ENCODE results near the gene ATP8A1.

ATP8A1 gene

GRCh38 chr4:42649870-42650269 is 7.0 kb downstream of the ATP8A1 start:
- DNase-seq (ENCODE audit: low spot score), result no peak

- no peak for DNase-seq (ENCODE audit: low spot score)
These were observed 9.8 kb downstream of the ATP8A1 start for GRCh38 chr4:42646999-42647541.

- DNase-seq (ENCODE audit: low spot score), result no peak
These were observed 10.7 kb downstream of the ATP8A1 start for GRCh38 chr4:42646013-42646784.

GRCh38 chr4:42644897-42645296 is 12.0 kb downstream of the ATP8A1 start:
- no peak for DNase-seq (ENCODE audit: low spot score)

GRCh38 chr4:42643685-42644084 is 13.2 kb downstream of the ATP8A1 start:
- no peak for DNase-seq (ENCODE audit: low spot score)

GRCh38 chr4:42642845-42643615 is 13.9 kb downstream of the ATP8A1 start:
- no peak for DNase-seq (ENCODE audit: low spot score)

GRCh38 chr4:42642101-42642797 is 14.7 kb downstream of the ATP8A1 start:
- no peak for DNase-seq (ENCODE audit: low spot score)

GRCh38 chr4:42641656-42642055 is 15.2 kb downstream of the ATP8A1 start:
- DNase-seq (ENCODE audit: low spot score), result no peak

GRCh38 chr4:42641161-42641560 is 15.7 kb downstream of the ATP8A1 start:
- no peak for DNase-seq (ENCODE audit: low spot score)

- no peak for DNase-seq (ENCODE audit: low spot score)
These were observed 16.3 kb downstream of the ATP8A1 start for GRCh38 chr4:42640613-42641012.

GRCh38 chr4:42638993-42639392 is 17.9 kb downstream of the ATP8A1 start:
- DNase-seq (ENCODE audit: low spot score), result no peak

- DNase-seq (ENCODE audit: low spot score), result no peak
These were observed 18.6 kb downstream of the ATP8A1 start for GRCh38 chr4:42638321-42638720.

- no peak for DNase-seq (ENCODE audit: low spot score)
These were observed 19.0 kb downstream of the ATP8A1 start for GRCh38 chr4:42637867-42638266.

- DNase-seq (ENCODE audit: low spot score), result no peak
These were observed 19.8 kb downstream of the ATP8A1 start for GRCh38 chr4:42637104-42637503.

GRCh38 chr4:42636645-42636949 is 20.3 kb downstream of the ATP8A1 start:
- no peak for DNase-seq (ENCODE audit: low spot score)

GRCh38 chr4:42633605-42634388 is 23.1 kb downstream of the ATP8A1 start:
- DNase-seq (ENCODE audit: low spot score), result no peak

- DNase-seq (ENCODE audit: low spot score), result no peak
These were observed 24.1 kb downstream of the ATP8A1 start for GRCh38 chr4:42632653-42633382.

- DNase-seq (ENCODE audit: low spot score), result no peak
These were observed 26.0 kb downstream of the ATP8A1 start for GRCh38 chr4:42630908-42631307.

- no peak for DNase-seq (ENCODE audit: low spot score)
These were observed 28.2 kb downstream of the ATP8A1 start for GRCh38 chr4:42628740-42629139.

- no peak for DNase-seq (ENCODE audit: low spot score)
These were observed 28.8 kb downstream of the ATP8A1 start for GRCh38 chr4:42627885-42628646.
